Stimulated activated CD8-positive, alpha-beta memory T cell treated with anti-CD3 and anti-CD28 coated beads, Interleukin-15, amount 100 ng/mL, for 48 hours (primary cell): ENCODE results near the gene GTPBP3.

Experiments
- DNase-seq, 2 donors: peaks; one replicate each; pipeline ENCODE4 v3.0.0-alpha.2; 2020; ENCODE audit warnings: low read depth in 2 of 2

GTPBP3 gene

GRCh38 chr19:17327654-17328516, 9.5 kb upstream of the GTPBP3 start:
- no peak for DNase-seq

DNA sequence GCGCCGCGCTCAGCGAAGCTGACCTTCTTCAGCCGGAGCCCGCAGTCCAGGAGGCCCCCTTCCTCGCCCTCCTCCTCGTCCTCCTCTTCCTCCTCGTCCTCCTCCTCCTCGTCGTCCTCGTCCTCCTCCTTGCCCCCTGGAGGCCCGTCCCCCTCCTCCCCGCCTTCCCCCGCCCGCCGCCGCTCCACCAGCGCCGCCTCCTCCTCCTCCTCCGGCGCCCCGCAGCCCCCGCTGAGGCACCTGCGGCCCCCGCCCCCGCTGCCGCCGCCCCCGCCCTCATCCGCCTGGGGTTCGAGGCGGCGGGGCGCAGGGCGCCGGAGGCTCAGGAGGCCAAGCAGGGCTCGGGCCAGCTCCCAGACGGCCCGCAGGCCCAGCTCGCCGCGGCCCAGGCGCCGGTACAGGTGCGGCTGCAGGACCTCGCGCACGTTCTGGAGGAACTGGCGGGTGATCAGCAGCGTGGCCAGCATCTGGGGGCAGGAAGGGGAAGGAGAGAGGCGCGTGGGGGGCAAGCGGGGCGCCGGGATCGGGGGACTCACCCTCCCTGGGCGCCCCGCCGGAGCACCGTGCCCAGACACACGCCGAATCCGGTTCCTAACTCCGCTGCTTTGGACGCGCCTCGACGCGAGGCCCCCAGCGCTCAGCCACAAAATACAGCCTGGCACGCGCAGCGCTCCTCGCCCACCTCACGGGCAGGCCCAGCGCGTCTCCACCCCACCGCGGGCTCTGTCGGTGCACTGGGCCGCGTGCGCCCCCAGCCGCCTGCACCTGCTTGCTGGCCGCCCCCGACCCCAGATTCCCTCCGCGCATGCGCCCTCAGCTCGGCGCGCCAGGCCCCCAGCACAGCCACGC, 8.6 kb upstream of the GTPBP3 start:
- no peak for DNase-seq

DNA sequence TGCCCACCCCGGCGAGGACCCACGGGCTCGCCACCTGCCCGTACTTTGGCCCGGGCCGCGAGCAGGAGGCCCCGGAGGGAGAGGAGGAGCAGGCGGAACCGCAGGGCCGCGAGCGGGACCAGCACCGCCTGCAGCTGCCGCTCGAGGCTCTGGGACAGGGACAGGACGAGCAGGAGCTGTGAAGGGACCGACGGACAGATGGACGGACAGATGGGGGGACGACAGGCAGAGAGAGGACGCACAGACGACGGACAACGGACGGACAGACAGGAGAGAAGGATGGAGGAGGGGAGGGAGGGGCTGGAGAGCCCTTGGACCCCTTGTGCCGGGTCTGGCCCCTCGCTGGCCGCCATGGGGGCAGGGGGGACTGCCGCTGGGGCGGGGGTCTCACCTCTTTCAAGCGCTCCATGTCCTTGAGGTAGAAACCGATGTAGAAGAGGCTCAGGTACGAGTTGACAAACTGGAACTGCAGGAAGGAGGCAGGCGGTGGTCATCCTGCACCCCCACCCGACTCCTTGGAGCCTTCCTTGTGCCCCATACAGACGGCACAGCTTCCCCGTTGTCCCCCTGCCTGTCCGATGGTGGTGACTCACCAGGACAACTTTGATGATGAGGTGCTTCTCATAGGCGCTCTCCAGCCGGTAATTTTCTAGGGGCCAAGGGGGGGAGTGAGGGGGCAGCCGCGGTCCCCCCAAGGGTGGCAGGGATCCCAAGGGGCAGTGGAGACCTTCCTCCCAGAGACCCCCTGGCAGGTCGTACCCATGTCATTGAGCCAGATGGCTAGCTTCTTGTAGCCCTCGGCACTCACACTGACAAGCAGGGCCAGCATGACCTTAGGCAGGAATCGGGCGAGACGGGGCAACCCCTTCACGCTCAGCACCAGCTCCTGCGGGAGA, 7.7 kb upstream of the GTPBP3 start:
- DNase-seq: no peak

GRCh38 chr19:17330262-17331044, 6.9 kb upstream of the GTPBP3 start:
- no peak for DNase-seq

DNA sequence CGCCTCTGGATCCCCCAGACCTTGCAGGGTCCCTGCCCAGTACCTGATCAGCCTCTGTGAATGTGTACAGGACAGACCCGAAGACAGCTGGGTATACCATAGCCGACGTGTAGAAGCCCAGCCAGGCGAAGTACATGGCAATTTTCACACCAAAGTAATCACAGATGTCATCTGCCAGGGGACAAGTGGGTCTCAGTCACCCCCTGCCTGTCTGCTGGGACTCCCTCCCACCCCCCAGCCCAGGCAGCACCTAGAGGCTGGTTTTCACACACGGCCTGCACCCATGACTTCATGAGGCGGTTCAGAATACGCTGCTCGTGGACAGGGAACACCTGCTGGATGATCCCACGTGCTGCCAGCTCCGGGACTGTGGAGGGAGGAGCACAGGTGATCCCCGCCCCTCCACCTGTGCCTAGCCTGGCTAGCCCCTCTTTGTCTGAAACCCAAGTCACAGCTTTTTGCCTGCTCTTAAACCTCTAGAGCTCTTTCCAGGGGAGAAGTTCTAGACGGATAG, 6.3 kb upstream of the GTPBP3 start:
- no peak for DNase-seq

DNA sequence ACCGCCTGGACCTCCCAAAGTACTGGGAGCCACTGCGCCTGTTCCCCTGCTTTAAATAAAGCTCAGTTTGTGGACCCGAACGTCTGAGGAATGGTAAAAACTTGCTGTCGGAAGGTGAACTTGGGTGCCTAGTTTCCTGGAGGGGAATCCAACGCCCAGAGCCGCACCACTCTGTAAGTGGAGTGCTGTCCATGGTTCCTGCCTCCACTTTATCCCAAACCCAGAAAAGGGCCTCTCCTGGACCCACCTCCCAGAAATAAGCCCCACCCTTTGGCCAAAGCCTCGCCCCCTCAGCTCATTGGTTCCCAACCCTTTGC, 5.0 kb upstream of the GTPBP3 start:
- no peak for DNase-seq

DNA sequence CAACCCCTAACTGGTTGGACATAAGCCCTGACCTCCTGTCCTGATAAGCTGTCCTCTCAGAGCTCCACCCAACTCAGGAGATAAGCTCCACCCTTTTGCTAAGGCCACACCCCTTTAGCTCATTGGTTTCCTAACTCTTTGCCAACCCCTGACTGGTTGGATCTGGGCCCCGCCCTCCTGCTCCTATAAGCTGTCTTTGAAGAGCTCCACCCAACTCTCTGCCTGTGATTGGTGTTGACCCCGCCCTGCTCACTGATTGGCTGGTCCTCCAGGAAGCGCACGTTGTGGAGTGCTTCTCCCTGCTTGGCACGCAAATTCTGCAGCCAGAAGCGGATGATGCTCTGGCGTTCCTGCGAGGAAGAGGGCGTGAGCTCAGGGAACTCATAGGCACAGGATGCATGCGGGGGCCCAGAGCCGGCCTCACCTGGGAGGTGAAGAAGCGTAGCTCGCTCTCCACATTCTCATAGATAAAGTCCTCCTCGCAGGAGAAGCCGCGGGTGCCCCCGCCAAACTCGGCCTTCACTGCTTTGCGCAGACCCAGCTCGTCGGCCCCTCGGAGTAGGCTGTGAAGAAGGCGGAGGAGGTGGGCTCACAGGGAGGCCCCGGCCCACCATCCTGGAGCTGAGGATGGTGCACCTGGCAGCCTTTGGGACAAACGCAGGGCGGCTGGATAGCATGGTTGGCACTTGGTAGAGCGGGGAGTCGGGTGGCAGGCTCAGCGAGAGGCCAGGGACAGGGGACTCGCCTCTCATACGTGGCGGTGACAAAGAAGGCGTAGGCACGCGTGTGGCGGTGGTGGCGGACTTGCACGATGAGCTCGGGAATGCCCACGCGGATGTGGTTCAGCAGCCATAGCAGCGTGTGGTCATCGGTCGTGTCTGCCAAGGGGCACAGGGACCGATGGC, 4.4 kb upstream of the GTPBP3 start:
- DNase-seq: peak in 1 of 2 donors; percentile 54

DNA sequence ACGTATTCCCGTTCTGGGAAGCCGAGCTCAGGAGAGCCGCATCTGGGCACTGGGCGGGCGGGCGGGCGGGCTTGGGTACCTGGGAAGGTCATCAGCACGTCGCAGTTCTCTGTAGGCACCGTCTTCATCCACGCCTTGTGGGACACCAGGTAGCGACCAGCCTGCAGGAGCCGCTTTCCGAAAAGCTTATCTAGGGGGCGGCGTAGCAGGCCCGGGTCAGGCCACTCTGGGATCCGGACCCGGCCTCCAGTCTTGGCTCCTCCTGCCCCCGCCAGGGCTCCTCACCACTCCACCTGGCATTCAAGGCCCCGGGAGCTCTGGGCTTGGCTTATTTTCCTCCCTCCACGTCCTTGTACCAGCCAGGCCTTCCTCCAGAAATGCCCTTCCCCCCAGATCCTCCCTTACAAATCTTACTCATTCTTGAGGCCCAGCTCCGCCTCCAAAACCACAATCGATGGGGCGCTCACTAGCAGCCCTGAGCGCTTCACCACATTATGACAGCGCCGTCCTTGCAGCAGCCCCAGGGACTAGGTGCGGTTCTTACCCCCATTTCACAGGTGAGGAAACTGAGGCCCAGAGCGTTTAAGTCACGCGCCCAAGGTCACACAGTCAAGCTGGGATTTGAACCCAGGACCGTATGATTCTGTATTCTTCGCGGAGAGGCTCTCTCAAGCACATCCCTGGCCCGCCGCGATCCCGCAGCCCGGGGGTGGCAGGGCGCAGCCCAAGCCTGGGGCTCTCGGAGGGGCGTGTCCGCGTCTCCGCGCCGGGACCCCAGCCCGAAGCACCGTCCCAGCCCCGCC, 3.5 kb upstream of the GTPBP3 start:
- peak; percentile 77 for DNase-seq

DNA sequence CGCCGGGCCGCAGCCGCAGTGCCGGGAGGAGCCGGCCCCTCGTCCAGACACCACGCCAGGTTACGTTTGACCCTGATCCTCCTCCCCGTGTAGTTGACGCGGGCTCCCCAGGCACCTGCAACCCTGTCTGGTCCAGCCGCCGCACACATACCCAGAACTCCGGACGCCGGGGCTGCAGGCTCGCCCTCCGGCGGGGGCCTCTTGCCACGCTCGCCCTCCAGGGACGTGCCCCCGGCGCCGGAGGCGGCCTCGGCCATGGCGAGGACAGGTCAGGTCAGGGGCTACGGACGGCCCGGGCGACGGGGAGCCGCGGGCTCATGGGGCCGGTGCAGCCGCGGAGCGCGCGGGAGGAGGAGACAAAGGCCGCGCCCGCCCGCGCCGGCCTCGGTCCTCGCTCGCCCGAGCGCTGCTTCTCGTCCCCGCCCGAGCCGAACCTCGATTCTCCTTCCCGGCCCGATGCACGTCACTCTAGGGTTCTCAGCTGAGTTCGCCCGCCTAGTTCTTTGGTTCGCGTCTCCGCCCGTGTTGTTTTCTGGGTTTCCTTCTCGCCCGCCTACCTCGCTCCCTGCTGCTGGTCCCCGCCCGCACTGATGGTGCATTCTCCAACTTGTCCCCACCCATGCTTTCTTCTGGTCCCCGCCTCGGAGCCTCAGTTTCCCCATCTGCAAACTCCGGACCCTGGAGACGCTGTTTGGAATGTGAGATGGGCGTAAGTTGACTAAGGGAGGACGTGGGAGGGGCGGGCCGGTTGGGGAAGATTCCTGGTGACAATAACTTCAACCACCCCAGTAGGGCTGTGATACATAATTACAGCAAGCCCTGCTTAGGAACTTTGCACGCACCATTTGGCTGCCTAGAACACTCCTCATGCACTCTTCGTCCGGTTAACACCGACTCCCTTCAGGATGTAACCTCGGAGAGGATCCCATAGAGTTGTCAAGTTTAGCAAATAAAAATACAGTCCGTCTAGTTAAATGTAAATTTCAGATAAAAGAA, 2.6 kb upstream of the GTPBP3 start, which contains the start of gene ANO8:
Gene ANO8 (minus strand): TSS at position 442 of the 996 bp plus-strand sequence. CDS start 185 bp downstream, at position 257.
- DNase-seq: peak; percentile 88 to 90

- no peak for DNase-seq
Measured at GRCh38 chr19:17335575-17335974, 1.8 kb upstream of the GTPBP3 start.

- DNase-seq: no peak
Measured at GRCh38 chr19:17337675-17338432, 501 bp downstream of the GTPBP3 start.

GRCh38 chr19:17338433-17339078, 1.2 kb downstream of the GTPBP3 start:
- no peak for DNase-seq

DNA sequence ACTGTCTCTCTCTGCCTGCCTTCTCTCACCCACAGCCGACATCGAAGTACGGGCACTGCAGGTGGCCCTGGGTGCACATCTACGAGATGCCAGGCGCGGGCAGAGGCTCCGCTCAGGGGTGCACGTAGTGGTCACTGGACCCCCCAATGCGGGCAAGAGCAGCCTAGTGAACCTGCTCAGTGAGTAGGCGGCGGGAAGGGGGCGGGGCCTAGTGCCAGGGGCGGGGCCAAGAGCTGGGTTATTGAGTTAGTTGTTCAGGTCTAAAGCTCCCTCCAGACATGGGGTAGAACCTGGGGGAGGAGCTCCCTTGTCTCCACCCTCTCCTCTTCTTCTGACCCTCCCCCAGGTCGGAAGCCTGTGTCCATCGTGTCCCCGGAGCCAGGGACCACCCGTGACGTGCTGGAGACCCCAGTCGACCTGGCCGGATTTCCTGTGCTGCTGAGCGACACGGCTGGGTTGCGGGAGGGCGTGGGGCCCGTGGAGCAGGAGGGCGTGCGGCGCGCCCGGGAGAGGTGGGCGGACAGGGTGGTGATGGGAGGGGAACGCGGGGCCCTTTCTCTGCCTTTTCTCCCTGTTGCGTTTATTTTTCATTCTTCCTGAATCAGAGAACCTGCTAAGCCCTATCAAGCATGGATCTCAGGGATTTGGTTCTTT, 1.9 kb downstream of the GTPBP3 start:
- DNase-seq: peak in 1 of 2 donors; percentile 55

GRCh38 chr19:17340302-17340870, 3.0 kb downstream of the GTPBP3 start:
- no peak for DNase-seq

GRCh38 chr19:17340871-17341357, 3.6 kb downstream of the GTPBP3 start:
- DNase-seq: no peak
